Fibroblast of lung (primary cell): ENCODE measurements around the gene TTI1. TPM values are rescaled to one million over a fixed set of nuclear protein-coding genes. Genes with fewer than 3 reads are reported as not detected.

Experiments used
- DNase-seq, 2 donors: peaks; one replicate each; pipeline versions ENCODE4 v3.0.0 to v3.0.0-alpha.2; 2010; ENCODE audit warnings: low read depth in 2 of 2
- H2AFZ ChIP-seq: 2 replicates; pipeline ENCODE4 v1.5.1; 2012; ENCODE audit warnings: low read length, control low read depth, inconsistent platforms
- H3K27ac ChIP-seq: 2 replicates; pipeline ENCODE4 v1.5.1; 2011; ENCODE audit warnings: low read length, control low read depth; ENCODE audit not compliant: insufficient read depth
- H3K27me3 ChIP-seq: 2 replicates; pipeline ENCODE4 v1.5.1; 2011; ENCODE audit warnings: mild to moderate bottlenecking, low read length; ENCODE audit not compliant: control insufficient read depth, insufficient read depth
- H3K36me3 ChIP-seq: 2 replicates; pipeline ENCODE4 v1.5.1; 2011; ENCODE audit warnings: low read length; ENCODE audit not compliant: control insufficient read depth, insufficient read depth
- H3K4me1 ChIP-seq: 2 replicates; pipeline ENCODE4 v1.5.1; 2011; ENCODE audit warnings: low read length; ENCODE audit not compliant: control insufficient read depth, insufficient read depth; ENCODE audit errors: extremely low read depth
- H3K4me2 ChIP-seq: 2 replicates; pipeline ENCODE4 v1.5.1; 2011; ENCODE audit warnings: low read length, control low read depth; ENCODE audit not compliant: insufficient read depth; ENCODE audit errors: extremely low read depth
- H3K4me3 ChIP-seq, 4 experiments: fragments of 200-600 bp in 1 of 4; sonication (generic) in 1 of 4; replicated peaks in 1 of 4; 2 replicates each; pipeline ENCODE4 v1.5.1; 2011 to 2016; ENCODE audit warnings: low read length in 4 of 4, low read depth in 3 of 4, mild to moderate bottlenecking in 3 of 4, control low read depth in 2 of 4, inconsistent platforms in 1 of 4, mixed read lengths in 1 of 4; ENCODE audit not compliant: insufficient read depth in 1 of 4; ENCODE audit errors: control extremely low read depth in 1 of 4
- H3K79me2 ChIP-seq: 2 replicates; pipeline ENCODE4 v1.5.1; 2012; ENCODE audit warnings: mild to moderate bottlenecking, low read length, inconsistent platforms; ENCODE audit not compliant: control insufficient read depth, insufficient read depth
- H3K9ac ChIP-seq: 2 replicates; pipeline ENCODE4 v1.5.1; 2011; ENCODE audit warnings: mild to moderate bottlenecking, low read length, control low read depth; ENCODE audit not compliant: insufficient read depth
- H3K9me3 ChIP-seq: 2 replicates; pipeline ENCODE4 v1.5.1; 2012; ENCODE audit warnings: low read depth, low read length; ENCODE audit not compliant: control insufficient read depth, insufficient read depth
- H4K20me1 ChIP-seq: 2 replicates; pipeline ENCODE4 v1.5.1; 2011; ENCODE audit warnings: low read length; ENCODE audit not compliant: control insufficient read depth, insufficient read depth; ENCODE audit errors: extremely low read depth
- EZH2 ChIP-seq: IDR thresholded peaks from 2 replicates; pipeline ENCODE4 v1.5.1; 2012; ENCODE audit warnings: low read length, control low read depth, mild to moderate bottlenecking; ENCODE audit errors: missing control alignments
- polyA plus RNA-seq, 2 donors: library from polyadenylated mRNA; depleted of rRNA in 1 of 2; stranded (reverse) in 1 of 2; unstranded in 1 of 2; fragments of >200 nt; gene quantifications; 2 replicates each; pipeline ENCODE4 v1.2.1, GENCODE V29; 2011 to 2012; ENCODE audit warnings: missing spikeins in 1 of 2
- total RNA-seq: library from RNA; depleted of rRNA; stranded (reverse); fragments of >200 nt; gene quantifications from 2 replicates; pipeline ENCODE4 v1.2.1, GENCODE V29; 2014
- TF ChIP-seq, protein P1 (sequence below), 2 donors: IDR thresholded peaks in 1 of 2; conservative IDR thresholded peaks in 1 of 2; 1 replicate in 1 of 2; 2 replicates in 1 of 2; pipeline ENCODE4 v1.5.1; 2011 to 2012; ENCODE audit warnings: low read length in 2 of 2, control low read depth in 1 of 2, inconsistent platforms in 1 of 2, low read depth in 1 of 2, mild to moderate bottlenecking in 1 of 2

Gene TTI1
- total and polyA plus RNA-seq, 2 donors (not counting 1 experiment from before 2014, with no cell fraction given) = 12.6 to 20.0 TPM

- no peak for DNase-seq
- Histone ChIP-seq H4K20me1 (no peaks in the 10 kb centered on the region), H3K79me2 (peaks cover 8% of the 10 kb centered on the region), H3K4me3 (no peak overlapping the region), H3K4me1 (peaks cover 25% of the 10 kb centered on the region), H2AFZ (no peak overlapping the region), H3K36me3 (peaks cover 6% of the 10 kb centered on the region), H3K27me3 (no peaks in the 10 kb centered on the region), H3K9me3 (no peaks in the 10 kb centered on the region), H3K4me2 (no peak overlapping the region), H3K27ac (no peak overlapping the region), H3K9ac (no peak overlapping the region)
- TF ChIP-seq, protein P1, sequence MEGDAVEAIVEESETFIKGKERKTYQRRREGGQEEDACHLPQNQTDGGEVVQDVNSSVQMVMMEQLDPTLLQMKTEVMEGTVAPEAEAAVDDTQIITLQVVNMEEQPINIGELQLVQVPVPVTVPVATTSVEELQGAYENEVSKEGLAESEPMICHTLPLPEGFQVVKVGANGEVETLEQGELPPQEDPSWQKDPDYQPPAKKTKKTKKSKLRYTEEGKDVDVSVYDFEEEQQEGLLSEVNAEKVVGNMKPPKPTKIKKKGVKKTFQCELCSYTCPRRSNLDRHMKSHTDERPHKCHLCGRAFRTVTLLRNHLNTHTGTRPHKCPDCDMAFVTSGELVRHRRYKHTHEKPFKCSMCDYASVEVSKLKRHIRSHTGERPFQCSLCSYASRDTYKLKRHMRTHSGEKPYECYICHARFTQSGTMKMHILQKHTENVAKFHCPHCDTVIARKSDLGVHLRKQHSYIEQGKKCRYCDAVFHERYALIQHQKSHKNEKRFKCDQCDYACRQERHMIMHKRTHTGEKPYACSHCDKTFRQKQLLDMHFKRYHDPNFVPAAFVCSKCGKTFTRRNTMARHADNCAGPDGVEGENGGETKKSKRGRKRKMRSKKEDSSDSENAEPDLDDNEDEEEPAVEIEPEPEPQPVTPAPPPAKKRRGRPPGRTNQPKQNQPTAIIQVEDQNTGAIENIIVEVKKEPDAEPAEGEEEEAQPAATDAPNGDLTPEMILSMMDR (conservative IDR thresholded peaks at IDR 0.05 in 1 of 2, IDR thresholded peaks at IDR 0.05 in 1 of 2; ENCODE audit: low read depth in 1 of 2, low read length in 2 of 2) = no peak
- no peak for TF ChIP-seq EZH2
Observed at GRCh38 chr20:38079353-38079752, 46.1 kb upstream of the TTI1 start.

DNA sequence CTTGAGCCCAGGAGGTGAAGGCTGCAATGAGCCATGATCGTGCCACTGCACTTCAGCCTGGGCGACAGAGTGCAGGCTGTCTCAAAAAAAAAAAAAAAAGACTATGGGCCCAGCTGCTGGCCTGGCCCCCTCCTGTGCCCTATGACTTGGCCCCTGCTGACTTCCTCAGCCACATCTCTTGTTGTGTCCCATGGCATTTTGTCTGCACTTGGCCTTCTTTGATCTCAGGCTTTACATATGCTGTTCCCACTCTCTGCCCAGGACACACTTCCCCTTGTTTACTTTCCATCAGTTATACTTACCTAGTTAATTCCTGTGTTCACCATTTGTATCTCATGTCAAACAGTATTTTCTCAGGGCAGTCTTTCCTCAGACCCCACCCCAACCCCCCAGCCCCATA lies 44.8 kb upstream of the TTI1 start:
- Histone ChIP-seq H3K79me2 (peaks cover 8% of the 10 kb centered on the region), H3K36me3 (peaks cover 8% of the 10 kb centered on the region), H3K4me3 (no peak overlapping the region), H3K4me2 (no peak overlapping the region), H3K27me3 (no peaks in the 10 kb centered on the region), H2AFZ (no peak overlapping the region), H3K9me3 (no peaks in the 10 kb centered on the region), H3K9ac (no peak overlapping the region), H3K4me1 (peaks cover 24% of the 10 kb centered on the region), H4K20me1 (no peaks in the 10 kb centered on the region), H3K27ac (no peak overlapping the region)
- TF ChIP-seq, protein P1 (conservative IDR thresholded peaks at IDR 0.05 in 1 of 2, IDR thresholded peaks at IDR 0.05 in 1 of 2; ENCODE audit: low read depth in 1 of 2, low read length in 2 of 2) = no peak
- TF ChIP-seq EZH2 = no peak
- no peak for DNase-seq

DNA sequence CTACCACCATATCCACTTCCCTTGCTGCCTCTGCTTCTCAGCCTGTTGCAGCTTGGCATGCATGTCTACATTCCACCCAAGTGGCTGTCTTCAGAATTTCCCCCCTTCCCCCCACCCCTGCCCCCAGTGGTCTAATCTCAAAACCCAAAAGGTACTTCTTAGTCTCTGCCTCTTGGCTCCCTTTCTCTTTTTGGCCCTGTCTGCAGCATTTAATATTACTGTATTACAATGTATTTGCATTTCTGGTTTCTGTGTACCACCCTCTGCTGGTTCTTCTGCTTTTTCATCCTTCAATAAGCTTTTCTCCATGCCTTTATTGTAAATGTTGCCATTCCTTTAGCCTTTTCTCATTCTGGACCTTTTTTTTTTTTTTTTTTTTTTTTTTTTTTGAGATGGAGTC lies 43.3 kb upstream of the TTI1 start:
- Histone ChIP-seq H3K4me2 (no peak overlapping the region), H3K4me1 (peaks cover 31% of the 10 kb centered on the region), H3K27ac (no peak overlapping the region), H3K9ac (no peak overlapping the region), H3K27me3 (no peaks in the 10 kb centered on the region), H3K4me3 (no peak overlapping the region), H3K9me3 (no peaks in the 10 kb centered on the region), H3K79me2 (peaks cover 8% of the 10 kb centered on the region), H3K36me3 (peaks cover 8% of the 10 kb centered on the region), H2AFZ (no peak overlapping the region), H4K20me1 (no peaks in the 10 kb centered on the region)
- no peak for DNase-seq
- TF ChIP-seq, protein P1 (conservative IDR thresholded peaks at IDR 0.05 in 1 of 2, IDR thresholded peaks at IDR 0.05 in 1 of 2; ENCODE audit: low read depth in 1 of 2, low read length in 2 of 2) = no peak
- TF ChIP-seq EZH2 = no peak
